Left ventricle myocardium superior (tissue), 1 donor: ENCODE measurements around the gene CCDC88C. TPM values are rescaled to one million over a fixed set of nuclear protein-coding genes. Genes with fewer than 3 reads are reported as not detected.
"Not testable (repeated sequence)": the region's sequence is repeated elsewhere in the genome, so short reads cannot be mapped to it uniquely, and the experiment has no call there.

Experiments
- ATAC-seq: fragments of 200-7000 bp; cut with Tn5 transposase; one replicate; pipeline ENCODE4 v1.9.1; 2020; ENCODE audit warnings: mild to moderate bottlenecking, moderate library complexity
- DNase-seq: peaks from one replicate; pipeline ENCODE4 v3.0.0-alpha.2; 2020
- intact Hi-C: fragments of 100-400 bp; cut with micrococcal nuclease; formaldehyde crosslinking; loops from one replicate; pipeline ENCODE4 v1.11.0; 2022
- long read RNA-seq: library from polyadenylated mRNA; unstranded; transcript quantifications from one replicate; pipeline ENCODE4 v2.0.0, GENCODE V29; 2021
- total RNA-seq: library from RNA; stranded (reverse); fragmentation: NEBNext Ultra II Directional; extraction: Animal tissue kit (Norgen Biotek cat#: 25700); gene quantifications from one replicate; pipeline ENCODE4 v1.2.1, GENCODE V29; 2021
- donor health status: DM: no; HTN: yes; CAD: no; lungs with severe emphysema.

The CCDC88C gene, protein sequence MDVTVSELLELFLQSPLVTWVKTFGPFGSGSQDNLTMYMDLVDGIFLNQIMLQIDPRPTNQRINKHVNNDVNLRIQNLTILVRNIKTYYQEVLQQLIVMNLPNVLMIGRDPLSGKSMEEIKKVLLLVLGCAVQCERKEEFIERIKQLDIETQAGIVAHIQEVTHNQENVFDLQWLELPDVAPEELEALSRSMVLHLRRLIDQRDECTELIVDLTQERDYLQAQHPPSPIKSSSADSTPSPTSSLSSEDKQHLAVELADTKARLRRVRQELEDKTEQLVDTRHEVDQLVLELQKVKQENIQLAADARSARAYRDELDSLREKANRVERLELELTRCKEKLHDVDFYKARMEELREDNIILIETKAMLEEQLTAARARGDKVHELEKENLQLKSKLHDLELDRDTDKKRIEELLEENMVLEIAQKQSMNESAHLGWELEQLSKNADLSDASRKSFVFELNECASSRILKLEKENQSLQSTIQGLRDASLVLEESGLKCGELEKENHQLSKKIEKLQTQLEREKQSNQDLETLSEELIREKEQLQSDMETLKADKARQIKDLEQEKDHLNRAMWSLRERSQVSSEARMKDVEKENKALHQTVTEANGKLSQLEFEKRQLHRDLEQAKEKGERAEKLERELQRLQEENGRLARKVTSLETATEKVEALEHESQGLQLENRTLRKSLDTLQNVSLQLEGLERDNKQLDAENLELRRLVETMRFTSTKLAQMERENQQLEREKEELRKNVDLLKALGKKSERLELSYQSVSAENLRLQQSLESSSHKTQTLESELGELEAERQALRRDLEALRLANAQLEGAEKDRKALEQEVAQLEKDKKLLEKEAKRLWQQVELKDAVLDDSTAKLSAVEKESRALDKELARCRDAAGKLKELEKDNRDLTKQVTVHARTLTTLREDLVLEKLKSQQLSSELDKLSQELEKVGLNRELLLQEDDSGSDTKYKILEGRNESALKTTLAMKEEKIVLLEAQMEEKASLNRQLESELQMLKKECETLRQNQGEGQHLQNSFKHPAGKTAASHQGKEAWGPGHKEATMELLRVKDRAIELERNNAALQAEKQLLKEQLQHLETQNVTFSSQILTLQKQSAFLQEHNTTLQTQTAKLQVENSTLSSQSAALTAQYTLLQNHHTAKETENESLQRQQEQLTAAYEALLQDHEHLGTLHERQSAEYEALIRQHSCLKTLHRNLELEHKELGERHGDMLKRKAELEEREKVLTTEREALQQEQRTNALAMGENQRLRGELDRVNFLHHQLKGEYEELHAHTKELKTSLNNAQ (N-terminal part only)
- total RNA-seq = 3.2 TPM
- long read RNA-seq, partial matches to known transcripts = 1 of 2 reads
- long read RNA-seq, other reads (novel, unspliced or antisense) = 1 of 2 reads

DNA sequence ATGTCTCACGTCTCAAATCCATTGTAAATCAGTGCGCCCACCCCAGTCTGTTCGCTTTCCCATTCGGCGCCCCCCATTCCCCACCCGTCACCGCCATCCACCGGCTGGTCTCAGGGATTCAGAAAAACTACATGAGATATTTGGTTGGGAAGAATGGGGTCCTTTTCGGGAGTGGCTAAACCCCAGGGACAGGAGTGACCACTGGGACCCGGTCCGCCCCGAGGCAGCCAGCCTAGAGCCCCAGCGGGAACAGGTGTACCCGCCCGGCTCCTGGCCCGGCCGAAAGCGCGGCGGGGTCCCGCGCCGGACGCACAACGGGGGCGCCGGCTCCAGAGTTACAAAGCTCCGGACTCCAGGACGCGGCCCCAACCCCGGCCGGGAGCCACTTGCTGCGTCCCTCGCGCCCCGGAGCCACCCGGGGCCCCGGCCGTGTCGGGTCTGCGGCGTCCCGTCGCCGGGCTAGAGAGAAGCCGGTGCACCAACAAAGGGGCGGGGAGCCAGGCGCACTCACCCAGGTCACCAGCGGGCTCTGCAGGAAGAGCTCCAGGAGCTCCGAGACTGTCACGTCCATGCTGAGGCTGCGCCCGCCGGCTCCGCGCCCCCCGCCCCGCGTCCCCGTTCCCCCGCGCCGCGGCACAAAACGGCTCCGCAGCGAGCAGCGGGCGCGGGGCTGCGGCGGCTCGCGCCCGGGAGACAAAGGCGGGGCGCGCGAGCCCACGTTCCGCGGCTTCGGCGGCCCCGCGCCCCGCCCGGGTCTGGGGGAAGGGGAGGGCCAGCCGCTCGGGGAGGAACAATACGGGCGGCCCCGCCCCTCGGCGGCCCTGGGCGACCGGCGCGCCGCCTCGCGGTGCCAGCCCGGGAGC, at the start of gene CCDC88C:
Gene CCDC88C (minus strand): TSS at position 701 of the 863 bp plus-strand sequence. CDS start 130 bp downstream, at position 571.
- ATAC-seq = peak; percentile 69
- DNase-seq = peak; percentile 75
- intact Hi-C loops = loop anchor here (10.0 kb wide), 1 partner anchor 93 kb away; no protein-coding TSS in a partner anchor

DNA sequence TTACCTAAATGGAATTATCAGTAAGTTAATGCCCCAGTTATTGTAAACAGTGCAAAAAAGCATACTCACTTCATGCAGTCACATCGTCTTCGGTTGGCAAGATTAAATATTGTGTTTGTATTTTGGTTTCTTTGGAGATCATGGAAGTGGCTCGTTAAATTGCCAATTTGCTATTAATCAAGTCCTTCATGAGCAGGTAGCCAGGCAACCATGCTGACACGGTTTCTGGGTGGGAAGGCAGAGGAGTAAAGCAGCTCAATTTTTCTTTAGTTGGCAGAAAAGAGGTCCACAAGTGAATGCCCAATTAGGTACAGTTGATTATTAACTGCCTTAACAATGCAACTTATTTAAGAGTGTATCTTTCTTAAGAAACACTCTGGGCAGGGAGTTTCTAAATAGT, 48.6 kb upstream of the CCDC88C start:
- intact Hi-C loops = no loop called here
- DNase-seq (no peak), ATAC-seq (no peak)

DNA sequence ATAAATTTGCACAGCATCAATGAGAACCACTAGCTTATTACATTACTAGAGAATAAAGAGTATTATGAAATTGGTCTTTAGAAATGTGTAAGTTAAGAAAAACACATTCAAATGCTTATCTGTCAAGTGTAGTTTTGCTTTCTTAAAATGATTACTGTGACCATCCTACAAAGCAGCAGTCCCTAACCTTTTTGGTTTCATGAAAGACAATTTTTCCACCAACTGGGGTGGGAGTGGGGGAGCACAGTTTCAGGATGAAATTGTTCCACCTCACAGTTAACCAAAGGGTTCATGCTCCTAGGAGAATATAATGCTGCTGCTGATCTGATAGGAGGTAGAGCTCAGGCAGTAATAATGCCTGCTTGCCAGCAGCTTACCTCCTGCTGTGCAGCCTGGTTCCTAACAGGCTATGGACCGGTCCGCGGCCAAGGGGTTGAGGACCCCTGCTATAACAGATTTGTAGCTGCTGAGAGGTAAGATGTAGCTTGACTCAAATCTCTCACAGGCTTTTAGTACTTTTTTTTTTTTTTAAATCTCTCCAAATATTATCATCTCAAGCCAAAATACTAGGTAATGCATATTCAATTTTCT, 47.1 kb upstream of the CCDC88C start:
- no peak for DNase-seq
- intact Hi-C loops = no loop called here
- no peak for ATAC-seq

DNA sequence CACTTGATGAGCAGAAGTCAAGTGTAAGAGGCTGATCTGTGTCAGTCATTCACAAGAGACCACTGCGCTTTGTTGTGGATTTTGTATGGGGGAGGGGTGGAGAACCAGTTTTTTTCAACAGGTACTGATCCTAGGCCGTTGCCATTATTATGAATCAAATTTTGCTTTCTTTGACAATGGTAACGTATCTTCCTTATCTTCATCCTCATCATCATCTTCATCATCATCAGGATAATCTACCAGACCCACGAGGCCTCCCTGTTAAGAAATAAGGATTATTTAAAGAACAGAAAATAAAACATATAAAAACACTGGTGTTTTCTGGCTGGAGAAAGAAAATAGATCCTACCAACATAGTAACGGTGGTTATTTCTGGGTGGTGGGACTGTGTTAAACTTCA, 41.0 kb upstream of the CCDC88C start:
- DNase-seq (no peak), ATAC-seq (no peak)
- intact Hi-C loops = no loop called here

DNA sequence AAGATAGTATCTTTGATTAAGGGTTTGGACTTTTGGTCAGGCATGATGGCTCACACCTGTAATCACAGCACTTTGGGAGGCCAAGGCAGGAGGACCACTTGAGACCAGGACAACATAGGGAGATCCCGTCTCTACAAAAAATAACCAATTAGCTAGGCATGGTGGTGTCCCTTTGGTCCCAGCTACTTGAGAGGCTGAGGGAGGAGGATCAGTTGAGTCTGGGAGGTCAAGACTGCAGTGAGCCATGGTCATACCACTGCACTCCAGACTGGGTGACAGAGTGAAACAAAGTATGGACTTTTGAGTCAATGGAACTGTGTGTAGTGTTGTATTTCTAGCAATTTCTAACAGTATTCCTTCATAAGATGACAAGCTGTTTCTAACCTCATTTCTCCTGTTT, 38.7 kb upstream of the CCDC88C start:
- no peak for DNase-seq
- intact Hi-C loops = no loop called here
- ATAC-seq = no peak

DNA sequence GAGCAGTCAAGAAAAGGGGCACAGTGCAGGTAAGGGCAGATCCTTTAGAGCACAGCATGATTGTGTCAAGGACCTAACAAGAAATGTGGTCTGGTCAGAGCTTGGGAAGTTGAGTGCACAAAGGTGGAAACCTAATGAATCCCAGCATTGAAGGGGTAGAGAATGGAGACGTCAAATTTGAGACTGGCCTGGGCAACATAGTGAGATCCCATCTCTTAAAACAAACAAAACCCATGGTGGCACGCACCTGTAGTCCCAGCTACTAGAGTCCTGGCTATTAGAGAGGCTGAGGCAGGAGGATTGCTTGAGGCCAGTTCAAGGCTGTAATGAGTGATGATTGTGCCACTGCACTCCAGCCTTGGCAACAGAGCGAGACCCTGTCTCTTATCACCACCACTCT, 37.0 kb upstream of the CCDC88C start:
- DNase-seq (no peak), ATAC-seq (no peak)
- intact Hi-C loops = no loop called here

DNA sequence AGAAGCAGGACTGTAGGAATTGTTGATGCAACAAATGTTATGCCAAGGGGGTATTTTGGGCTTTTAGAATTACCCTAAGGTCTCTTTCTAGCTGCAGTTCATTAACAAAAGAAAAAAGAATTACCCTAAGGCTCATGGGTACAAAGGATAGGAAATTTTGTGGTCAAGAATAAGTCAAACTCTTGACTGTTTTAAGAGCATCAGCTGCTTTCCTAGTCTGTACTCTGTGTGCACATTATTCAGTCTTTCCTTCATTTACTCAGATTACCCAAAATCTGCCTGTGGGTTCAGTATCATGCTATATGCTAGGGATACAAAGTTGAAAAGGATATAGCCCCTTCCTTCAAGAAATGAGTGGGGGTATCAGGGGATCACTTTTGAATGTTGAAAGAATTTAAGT, 36.5 kb upstream of the CCDC88C start:
- intact Hi-C loops = no loop called here
- DNase-seq = no peak

DNA sequence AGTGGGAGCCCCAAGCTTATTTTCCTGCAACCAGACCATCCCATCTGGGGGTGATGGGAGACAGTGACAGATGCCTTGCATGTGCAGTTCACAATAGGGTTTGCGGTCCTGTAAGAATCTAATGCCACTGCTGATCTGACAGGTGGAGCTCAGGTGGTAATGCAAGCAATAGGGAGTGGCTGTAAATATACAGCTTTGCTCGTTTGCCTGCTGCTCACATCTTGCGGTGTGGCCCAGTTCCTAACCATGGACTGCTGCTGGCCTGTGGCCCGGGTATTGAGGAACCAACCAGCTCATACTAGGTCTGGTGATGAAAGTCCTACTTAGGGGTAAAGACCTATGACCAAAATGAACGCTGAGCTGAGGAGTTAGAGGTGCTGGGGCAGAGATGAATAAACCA, 36.1 kb upstream of the CCDC88C start:
- ATAC-seq (no peak), DNase-seq (no peak)
- intact Hi-C loops = no loop called here

More for the DNA sequence above, 36.5 kb upstream of the CCDC88C start:
- ATAC-seq = no peak

DNA sequence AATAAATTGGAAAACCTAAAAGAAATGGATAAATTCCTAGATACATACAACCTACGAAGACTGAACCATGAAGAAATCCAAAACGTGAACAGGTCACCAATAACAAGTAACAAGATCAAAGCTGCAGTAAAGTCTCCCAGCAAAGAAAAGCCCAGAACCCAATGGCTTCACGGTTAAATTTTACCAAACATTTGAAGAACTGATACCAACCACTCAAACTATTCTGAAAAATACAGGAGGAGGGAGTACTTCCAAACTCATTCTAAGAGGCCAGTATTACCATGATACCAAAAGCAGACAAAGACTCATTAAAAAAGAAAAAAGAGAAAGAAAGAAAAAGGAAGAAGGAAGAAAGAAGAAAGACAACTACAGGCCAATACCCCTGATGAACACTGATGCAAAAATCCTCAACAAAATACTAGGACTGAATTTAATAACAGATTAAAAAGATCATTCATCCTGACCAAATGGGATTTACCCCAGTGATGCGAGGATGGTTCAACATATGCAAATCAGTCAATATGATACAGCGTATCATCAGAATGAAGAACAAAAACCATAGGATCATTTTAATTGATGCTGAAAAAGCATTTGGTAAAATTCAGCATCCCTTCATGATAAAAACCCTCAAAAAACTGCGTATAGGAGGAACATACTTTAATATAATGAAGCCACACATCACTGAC, 26.9 kb upstream of the CCDC88C start:
- ATAC-seq (no peak), DNase-seq (no peak)
- intact Hi-C loops = no loop called here

DNA sequence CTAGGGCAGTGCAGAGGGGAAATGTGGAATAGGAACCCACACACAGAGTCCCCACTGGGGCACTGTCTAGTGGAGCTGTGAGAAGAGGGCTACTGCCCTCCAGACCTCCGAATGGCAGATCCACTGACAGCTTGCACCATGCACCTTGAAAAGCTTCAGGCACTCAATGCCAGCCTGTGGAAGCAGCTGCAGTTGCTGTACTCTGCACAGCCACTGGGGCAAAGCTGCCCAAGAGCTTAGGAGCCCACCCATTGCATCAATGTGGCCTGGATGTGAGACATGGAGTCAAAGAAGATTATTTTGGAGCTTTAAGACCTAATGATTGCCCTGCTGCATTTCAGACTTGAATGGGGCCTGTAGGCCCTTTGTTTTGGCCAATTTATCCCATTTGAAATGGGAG, 21.7 kb upstream of the CCDC88C start:
- DNase-seq (no peak), ATAC-seq (no peak)
- intact Hi-C loops = no loop called here

DNA sequence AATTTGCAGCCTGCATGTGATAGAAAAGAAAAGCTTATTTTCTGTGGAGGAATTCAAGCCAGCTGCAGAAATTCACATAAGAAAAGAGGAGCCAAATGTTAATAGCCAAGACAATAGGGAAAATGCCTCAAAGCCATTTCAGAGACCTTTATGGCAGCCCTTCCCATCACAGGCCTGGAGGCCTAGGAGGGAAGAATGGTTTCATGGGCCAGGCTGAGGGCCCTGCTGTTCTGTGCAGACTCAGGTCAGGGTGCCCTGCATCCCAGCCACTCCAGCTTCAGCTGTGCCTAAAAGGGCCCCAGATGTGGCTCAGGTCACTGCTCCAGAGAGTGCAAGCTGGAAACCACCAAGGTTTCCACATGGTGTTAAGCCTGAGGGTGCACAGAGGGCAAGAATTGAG, 21.2 kb upstream of the CCDC88C start:
- intact Hi-C loops = no loop called here
- DNase-seq (no peak), ATAC-seq (no peak)

DNA sequence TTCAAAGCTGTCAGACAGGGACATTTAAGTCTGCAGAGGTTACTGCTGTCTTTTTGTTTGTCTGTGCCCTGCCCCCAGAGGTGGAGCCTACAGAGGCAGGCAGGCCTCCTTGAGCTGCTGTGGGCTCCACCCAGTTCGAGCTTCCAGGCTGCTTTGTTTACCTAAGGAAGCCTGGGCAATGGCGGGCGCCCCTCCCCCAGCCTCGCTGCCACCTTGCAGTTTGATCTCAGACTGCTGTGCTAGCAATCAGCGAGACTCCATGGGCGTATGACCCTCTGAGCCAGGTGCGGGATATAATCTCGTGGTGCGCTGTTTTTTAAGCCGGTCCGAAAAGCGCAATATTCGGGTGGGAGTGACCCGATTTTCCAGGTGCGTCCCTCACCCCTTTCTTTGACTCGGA, 18.6 kb upstream of the CCDC88C start:
- intact Hi-C loops, ATAC-seq, DNase-seq: not testable (repeated sequence)

DNA sequence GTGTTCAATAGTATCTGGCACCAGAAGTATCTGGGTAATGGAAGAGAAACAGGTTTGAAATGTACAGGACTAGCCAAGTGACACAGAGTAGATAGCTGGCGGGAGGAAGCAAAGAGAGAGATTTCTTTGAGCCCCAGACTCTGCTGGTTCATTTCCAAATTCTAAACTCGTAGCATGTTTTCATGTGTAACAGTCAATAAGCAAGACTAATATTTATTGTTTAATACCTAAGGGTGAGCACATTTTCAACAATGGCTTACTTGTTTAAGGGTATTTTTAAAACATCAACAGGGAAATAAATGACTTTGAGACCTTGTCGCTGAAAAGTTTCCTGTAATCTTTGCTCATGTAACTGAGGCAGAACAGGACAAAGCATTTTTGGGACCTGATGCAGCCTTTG, 11.8 kb upstream of the CCDC88C start:
- intact Hi-C loops = no loop called here
- ATAC-seq (no peak), DNase-seq (no peak)

DNA sequence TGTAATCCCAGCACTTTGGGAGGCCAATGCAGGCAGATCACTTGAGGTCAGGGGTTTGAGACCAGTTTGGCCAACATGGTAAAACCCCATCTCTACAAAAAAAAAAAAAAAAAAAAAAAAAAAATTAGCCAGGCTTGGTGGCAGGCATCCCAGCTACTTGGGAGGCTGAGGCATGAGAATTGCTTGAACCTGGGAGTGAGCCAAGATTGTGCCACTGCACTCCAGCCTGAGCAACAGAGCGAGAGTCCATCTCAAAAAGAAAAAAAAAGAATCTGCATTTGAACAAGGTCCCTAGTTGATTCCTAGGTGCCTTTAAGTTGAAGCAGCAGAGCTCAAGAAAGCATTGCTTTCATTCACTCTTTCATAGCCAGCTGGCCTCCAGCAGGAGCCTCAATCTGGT, 11.3 kb upstream of the CCDC88C start:
- DNase-seq, ATAC-seq, intact Hi-C loops: not testable (repeated sequence)

DNA sequence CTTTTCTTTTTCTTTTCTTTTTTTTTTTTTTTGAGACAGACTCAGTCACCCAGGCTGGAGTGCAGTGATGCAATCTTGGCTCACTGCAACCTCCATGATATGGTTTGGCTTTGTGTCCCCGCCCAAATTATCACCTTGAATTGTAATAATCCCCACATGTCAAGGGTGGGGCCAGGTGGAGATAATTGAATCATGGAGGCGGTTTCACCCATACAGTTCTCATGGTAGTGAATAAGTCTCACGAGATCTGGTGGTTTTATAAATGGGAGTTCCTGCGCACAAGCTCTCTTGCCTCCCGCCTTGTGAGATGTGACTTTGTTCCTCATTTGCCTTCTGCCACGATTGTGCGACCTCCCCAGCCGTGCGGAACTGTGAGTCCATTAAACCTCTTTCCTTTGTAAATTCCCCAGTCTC, 7.9 kb upstream of the CCDC88C start:
- DNase-seq, ATAC-seq, intact Hi-C loops: not testable (repeated sequence)

DNA sequence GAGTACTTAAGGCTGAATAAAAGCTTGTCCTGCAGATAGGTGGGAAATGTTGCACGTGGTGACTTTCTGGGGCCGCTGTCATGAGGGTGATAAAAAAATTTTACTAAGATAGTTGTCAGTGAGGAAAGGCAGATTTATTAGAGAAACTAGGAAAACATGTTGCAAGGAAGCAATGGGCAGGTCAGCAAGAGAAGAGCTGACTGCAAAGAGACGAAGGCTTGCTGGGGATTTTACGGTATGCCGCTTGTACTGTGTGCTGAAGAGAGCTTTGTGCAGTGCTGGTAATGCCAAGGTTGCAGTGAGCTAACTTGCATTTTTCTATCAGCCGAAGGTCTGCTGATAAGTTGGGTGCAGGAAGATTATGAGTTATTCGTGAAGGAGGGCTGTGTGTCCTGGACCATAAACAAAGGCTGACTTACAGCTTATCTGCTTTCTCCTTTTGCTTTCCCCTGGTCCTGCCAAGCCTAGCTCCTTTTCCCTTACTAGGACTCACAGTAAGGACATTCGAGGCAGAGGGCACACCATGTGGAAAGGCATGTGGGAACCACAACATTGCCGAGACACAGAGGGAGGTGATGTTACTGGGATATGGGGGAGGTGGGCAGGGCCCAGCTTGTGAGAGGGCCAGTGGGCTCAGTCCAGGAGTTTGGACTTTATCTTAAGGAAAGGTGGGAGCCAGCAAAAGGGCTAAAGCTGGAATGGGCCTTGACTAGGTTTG, 7.4 kb upstream of the CCDC88C start:
- intact Hi-C loops = no loop called here
- ATAC-seq (no peak), DNase-seq (no peak)

DNA sequence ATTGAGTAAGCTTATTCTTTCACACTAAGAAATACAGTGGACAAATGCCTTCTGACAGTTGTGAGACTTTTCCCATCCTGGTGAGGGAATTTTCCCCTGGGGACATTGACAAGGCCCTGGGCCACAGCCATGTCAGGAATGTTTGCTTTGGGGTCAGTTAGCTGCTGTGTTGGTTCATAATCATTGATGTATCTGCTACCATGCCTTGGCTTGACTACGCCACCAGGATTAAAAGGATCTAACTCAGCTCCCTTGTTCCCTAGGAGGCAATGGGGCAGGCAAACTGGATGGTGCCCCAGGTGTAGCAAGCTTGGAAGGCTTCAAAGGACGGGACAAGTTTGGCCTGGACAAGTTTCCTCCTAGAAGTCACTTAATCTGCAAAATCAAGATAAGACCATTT, 3.1 kb upstream of the CCDC88C start:
- no peak for DNase-seq
- no peak for ATAC-seq
- intact Hi-C loops = no loop called here
